ENCODE results near the gene SCGB3A2. TPM values are rescaled to one million over a fixed set of nuclear protein-coding genes. Genes with fewer than 3 reads are reported as not detected.

The SCGB3A2 gene
- polyA plus RNA-seq, 3 donors = 1.3 to 15.9 (median 9.3) TPM

DNA sequence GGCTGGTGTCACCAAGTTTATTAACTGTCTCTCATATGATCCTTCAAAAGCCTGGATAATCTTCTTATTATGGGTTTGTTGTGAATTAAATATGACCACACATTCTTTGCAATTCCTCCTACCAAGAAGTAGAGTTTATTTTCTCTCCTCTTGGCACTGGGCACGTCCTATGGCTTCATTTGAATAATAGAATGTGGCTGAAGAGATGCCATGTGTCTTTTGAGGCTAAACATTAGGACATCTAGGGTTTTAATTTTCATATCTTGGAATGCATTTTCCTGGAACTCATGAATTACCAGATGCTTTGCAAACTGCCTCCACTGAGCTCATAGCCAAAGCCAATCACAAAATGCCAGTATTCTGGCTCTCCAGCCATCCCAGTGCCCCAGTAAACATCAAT is 19.9 kb upstream of the SCGB3A2 start:
- H3K27me3 ChIP-seq (ENCODE audit: control insufficient read depth in 2 of 2, insufficient read depth in 2 of 2, low read length in 2 of 2) = no peaks in the 10 kb centered on the region
- Mint-ChIP-seq H3K4me1 (peaks cover 18% of the 10 kb centered on the region), H3K36me3 (no peaks in the 10 kb centered on the region), H3K4me3 (no peak overlapping the region), H3K27me3 (ENCODE audit: low read depth in 3 of 3) (no peaks in the 10 kb centered on the region), H3K9me3 (no peaks in the 10 kb centered on the region), H3K27ac (no peak overlapping the region)
- TF ChIP-seq, protein P1, sequence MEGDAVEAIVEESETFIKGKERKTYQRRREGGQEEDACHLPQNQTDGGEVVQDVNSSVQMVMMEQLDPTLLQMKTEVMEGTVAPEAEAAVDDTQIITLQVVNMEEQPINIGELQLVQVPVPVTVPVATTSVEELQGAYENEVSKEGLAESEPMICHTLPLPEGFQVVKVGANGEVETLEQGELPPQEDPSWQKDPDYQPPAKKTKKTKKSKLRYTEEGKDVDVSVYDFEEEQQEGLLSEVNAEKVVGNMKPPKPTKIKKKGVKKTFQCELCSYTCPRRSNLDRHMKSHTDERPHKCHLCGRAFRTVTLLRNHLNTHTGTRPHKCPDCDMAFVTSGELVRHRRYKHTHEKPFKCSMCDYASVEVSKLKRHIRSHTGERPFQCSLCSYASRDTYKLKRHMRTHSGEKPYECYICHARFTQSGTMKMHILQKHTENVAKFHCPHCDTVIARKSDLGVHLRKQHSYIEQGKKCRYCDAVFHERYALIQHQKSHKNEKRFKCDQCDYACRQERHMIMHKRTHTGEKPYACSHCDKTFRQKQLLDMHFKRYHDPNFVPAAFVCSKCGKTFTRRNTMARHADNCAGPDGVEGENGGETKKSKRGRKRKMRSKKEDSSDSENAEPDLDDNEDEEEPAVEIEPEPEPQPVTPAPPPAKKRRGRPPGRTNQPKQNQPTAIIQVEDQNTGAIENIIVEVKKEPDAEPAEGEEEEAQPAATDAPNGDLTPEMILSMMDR (IDR thresholded peaks at IDR 0.05) = no peak
- H3K4me1 ChIP-seq (ENCODE audit: control insufficient read depth in 1 of 2, insufficient read depth in 2 of 2, low read length in 2 of 2) = peaks cover 2 to 7% of the 10 kb centered on the region in 2 donors
- no peaks in the 10 kb centered on the region for H3K9me3 ChIP-seq (replicated peaks in 1 of 2; ENCODE audit: control insufficient read depth in 1 of 2, insufficient read depth in 1 of 2, low read length in 2 of 2)
- H2AFZ ChIP-seq (ENCODE audit: insufficient read depth, low read depth, low read length, poor library complexity, severe bottlenecking) = no peak overlapping the region
- intact Hi-C loops (cut with micrococcal nuclease) = loop anchor here in 1 of 2 donors (10.0 kb wide), 1 partner anchor 76 kb away; no protein-coding TSS in a partner anchor
- H3K36me3 ChIP-seq (replicated peaks in 1 of 2; ENCODE audit: control insufficient read depth in 1 of 2, insufficient read depth in 2 of 2, low read length in 2 of 2) = no peaks in the 10 kb centered on the region
- no peak overlapping the region for H3K4me2 ChIP-seq (replicated peaks; ENCODE audit: extremely low read depth, low read length, poor library complexity, severe bottlenecking)
- DNase-seq = no peak
- no peaks in the 10 kb centered on the region for H3K79me2 ChIP-seq (ENCODE audit: insufficient read depth, low read length)
- no peaks in the 10 kb centered on the region for H4K20me1 ChIP-seq (ENCODE audit: insufficient read depth, low read length)
- H3K4me3 ChIP-seq (replicated peaks in 1 of 3; ENCODE audit: low read depth in 2 of 3, low read length in 3 of 3) = no peak overlapping the region
- H3K9ac ChIP-seq (ENCODE audit: insufficient read depth, low read length, poor library complexity, severe bottlenecking) = no peak overlapping the region
- no CpG with 5 or more reads among the region's 1 CpG for WGBS (ENCODE audit: insufficient coverage)
- H3K27ac ChIP-seq (ENCODE audit: low read depth in 1 of 2, low read length in 2 of 2) = no peak overlapping the region

DNA sequence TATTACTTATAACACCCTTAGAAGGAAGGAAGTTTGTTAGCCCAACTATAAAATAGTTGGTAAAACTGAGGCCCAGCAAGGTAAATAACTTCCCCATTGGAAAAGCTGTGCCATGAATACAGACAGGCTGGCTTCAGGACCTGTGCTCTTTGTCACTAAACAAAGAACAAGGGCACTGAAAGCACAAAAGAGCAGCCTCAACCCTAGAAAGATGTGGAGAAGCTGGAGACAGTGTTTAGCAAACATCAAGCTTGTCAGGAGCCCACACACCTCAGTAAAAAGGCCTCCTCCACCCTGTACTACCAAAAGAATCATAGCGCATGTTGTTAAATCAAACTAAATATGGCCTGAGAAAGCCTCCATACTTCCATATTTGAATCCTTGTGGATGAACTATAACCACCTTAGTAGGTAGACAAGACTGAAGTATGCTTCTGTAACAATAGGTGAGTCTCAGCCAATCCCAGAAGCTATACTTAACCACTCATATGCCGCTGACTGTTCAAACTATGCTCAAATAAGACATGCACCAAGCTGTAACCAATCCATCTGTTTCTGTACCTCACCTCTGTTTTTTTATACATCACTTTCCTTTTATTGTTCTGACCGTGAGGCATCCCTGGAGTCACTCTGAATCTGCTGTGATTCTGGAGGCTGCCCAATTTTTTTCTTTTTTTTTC is 18.4 kb upstream of the SCGB3A2 start:
- Histone ChIP-seq H3K79me2 (ENCODE audit: insufficient read depth, low read length) (no peaks in the 10 kb centered on the region), H3K36me3 (replicated peaks in 1 of 2; ENCODE audit: control insufficient read depth in 1 of 2, insufficient read depth in 2 of 2, low read length in 2 of 2) (no peaks in the 10 kb centered on the region), H3K4me1 (ENCODE audit: control insufficient read depth in 1 of 2, insufficient read depth in 2 of 2, low read length in 2 of 2) (peaks cover 0 to 14% of the 10 kb centered on the region in 2 donors), H2AFZ (ENCODE audit: insufficient read depth, low read depth, low read length, poor library complexity, severe bottlenecking) (peak overlapping the region; percentile 31), H4K20me1 (ENCODE audit: insufficient read depth, low read length) (no peaks in the 10 kb centered on the region), H3K9ac (ENCODE audit: insufficient read depth, low read length, poor library complexity, severe bottlenecking) (no peak overlapping the region), H3K9me3 (replicated peaks in 1 of 2; ENCODE audit: control insufficient read depth in 1 of 2, insufficient read depth in 1 of 2, low read length in 2 of 2) (no peaks in the 10 kb centered on the region), H3K4me3 (replicated peaks in 1 of 3; ENCODE audit: low read depth in 2 of 3, low read length in 3 of 3) (no peak overlapping the region), H3K4me2 (replicated peaks; ENCODE audit: extremely low read depth, low read length, poor library complexity, severe bottlenecking) (no peak overlapping the region), H3K27me3 (ENCODE audit: control insufficient read depth in 2 of 2, insufficient read depth in 2 of 2, low read length in 2 of 2) (no peaks in the 10 kb centered on the region), H3K27ac (ENCODE audit: low read depth in 1 of 2, low read length in 2 of 2) (no peak overlapping the region)
- H3K36me3 Mint-ChIP-seq = no peaks in the 10 kb centered on the region
- H3K4me1 Mint-ChIP-seq = peaks cover 10% of the 10 kb centered on the region
- no peak for DNase-seq
- H3K9me3 Mint-ChIP-seq = no peaks in the 10 kb centered on the region
- TF ChIP-seq, protein P1 (IDR thresholded peaks at IDR 0.05) = no peak
- H3K4me3 Mint-ChIP-seq = no peak overlapping the region
- intact Hi-C loops (cut with micrococcal nuclease) = loop anchor here in 1 of 2 donors (10.0 kb wide), 1 partner anchor 75 kb away; no protein-coding TSS in a partner anchor
- WGBS (ENCODE audit: insufficient coverage) = 100% methylated on average over 1 of the region's 3 CpGs
- no peaks in the 10 kb centered on the region for H3K27me3 Mint-ChIP-seq (ENCODE audit: low read depth in 3 of 3)
- peak overlapping the region in 1 of 7 donors; percentile 28 for H3K27ac Mint-ChIP-seq
